HG03135 (cell line): ENCODE measurements around the gene STAC3.
A peak's percentile ranks its signal among the peaks of the same experiment; 100 is the strongest.

Source experiments
- ATAC-seq: cut with Tn5 transposase; IDR thresholded peaks from one replicate; pipeline ENCODE4 v1.9.1; 2021; ENCODE audit warnings: mild to moderate bottlenecking, moderate library complexity; ENCODE audit not compliant: unreplicated experiment

STAC3 gene

DNA sequence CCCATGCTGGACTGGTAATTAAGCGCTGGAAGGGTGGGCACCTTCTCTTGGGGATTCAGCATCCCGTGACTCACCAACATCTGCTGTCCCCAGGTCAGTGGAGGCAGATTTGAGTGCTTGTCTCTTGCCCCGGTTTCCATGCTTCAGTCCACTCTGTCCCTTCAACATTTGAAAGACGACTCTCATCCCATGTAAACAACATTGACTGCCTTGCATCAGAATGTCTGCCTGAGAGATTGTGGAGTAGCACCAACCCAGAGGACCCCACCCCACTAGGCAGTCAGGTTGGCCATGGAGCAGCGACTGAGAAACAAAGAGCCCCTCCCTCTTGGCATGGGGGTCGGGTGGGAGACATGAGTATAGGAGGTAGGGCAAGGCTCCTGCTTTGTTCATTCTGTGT, 4.9 kb upstream of the STAC3 start:
- ATAC-seq = no peak

GRCh38 chr12:57254506-57255280, 3.7 kb upstream of the STAC3 start:
- ATAC-seq = no peak

GRCh38 chr12:57250541-57250940, 446 bp downstream of the STAC3 start:
- ATAC-seq = no peak

- ATAC-seq = no peak
Measured at GRCh38 chr12:57248934-57249742, 1.8 kb downstream of the STAC3 start.

DNA sequence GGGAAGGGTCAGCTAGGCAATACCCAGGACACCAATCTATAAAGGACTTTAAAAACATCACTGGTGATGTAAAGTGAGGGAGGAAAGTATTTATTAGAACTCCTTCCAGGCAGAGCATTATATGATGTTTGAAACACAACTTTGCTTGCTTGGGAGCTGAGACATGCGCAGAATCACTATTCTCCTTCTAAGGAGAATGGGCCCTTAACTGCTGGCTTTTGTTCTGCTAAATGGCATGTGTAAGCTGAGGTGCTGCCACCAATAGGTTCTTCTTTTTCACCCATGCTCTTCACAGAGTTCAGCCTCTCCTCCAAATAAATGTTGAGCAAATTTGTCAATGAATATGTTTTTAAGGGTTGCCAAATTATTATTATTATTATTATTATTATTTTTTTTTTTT, 3.9 kb downstream of the STAC3 start:
- ATAC-seq = no peak

- ATAC-seq = no peak
Measured at GRCh38 chr12:57244312-57244696, 6.7 kb downstream of the STAC3 start.

GRCh38 chr12:57243521-57244311, 7.3 kb downstream of the STAC3 start:
- ATAC-seq = no peak

- ATAC-seq = peak; percentile 42
Measured at GRCh38 chr12:57242691-57243454, 8.1 kb downstream of the STAC3 start.

GRCh38 chr12:57242329-57242690, 8.7 kb downstream of the STAC3 start:
- no peak for ATAC-seq

GRCh38 chr12:57241402-57242310, 9.3 kb downstream of the STAC3 start:
- ATAC-seq = no peak

GRCh38 chr12:57240926-57241401, 10.0 kb downstream of the STAC3 start:
- ATAC-seq = no peak

GRCh38 chr12:57240066-57240921, 10.7 kb downstream of the STAC3 start:
- ATAC-seq = no peak

DNA sequence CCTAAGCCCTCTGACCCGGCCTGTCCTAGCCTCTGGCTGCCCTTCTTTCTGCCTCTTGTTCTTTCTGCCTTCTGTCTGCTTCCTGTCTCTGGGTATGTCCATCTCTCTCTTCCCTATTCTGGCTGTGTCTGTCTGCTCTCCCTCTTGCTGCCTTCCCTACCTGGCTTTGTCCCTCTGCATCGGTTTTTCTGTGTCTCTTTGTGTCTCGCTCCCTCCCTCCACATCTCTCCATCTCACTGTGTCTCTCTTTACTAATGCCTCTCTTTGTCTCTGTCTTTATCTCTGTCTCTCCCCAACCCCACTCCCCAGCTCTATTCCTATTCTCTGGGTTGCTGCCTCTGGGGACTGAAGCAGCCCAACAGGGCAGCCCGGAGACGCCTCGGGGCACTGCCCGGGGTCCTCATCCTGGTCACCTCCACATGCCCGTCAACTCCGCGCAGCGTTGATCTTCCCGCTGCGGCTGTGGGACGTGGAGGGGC, 11.4 kb downstream of the STAC3 start:
- ATAC-seq = no peak

GRCh38 chr12:57238854-57239554, 12.0 kb downstream of the STAC3 start:
- peak; percentile 49 for ATAC-seq

- ATAC-seq = no peak
Measured at GRCh38 chr12:57237932-57238853, 12.8 kb downstream of the STAC3 start.

- no peak for ATAC-seq
Measured at GRCh38 chr12:57237596-57237931, 13.4 kb downstream of the STAC3 start.
